ENCODE results near the gene TMSB10.
A peak's percentile ranks its signal among the peaks of the same experiment; 100 is the strongest.

Gene TMSB10

GRCh38 chr2:84904151-84904550 is 1.3 kb upstream of the TMSB10 start:
- peaks cover 2% of the 10 kb centered on the region for H3K9me3 ChIP-seq (ENCODE audit: insufficient read depth, low read depth, low read length)
- no peak overlapping the region for H4K8ac ChIP-seq (ENCODE audit: low read depth, low read length)
- H3K79me2 ChIP-seq (ENCODE audit: control insufficient read depth, insufficient read depth, low read length, poor library complexity) = peaks cover 17% of the 10 kb centered on the region
- DNase-seq = peak in 1 of 2 donors; percentile 35
- no peak overlapping the region for H4K91ac ChIP-seq (ENCODE audit: low read depth, low read length)
- peaks cover 0 to 4% of the 10 kb centered on the region in 2 experiments for H3K4me1 ChIP-seq (ENCODE audit: control insufficient read depth in 1 of 2, insufficient read depth in 2 of 2, low read length in 2 of 2)
- H3K23ac ChIP-seq (ENCODE audit: low read length) = no peak overlapping the region
- H3K36me3 ChIP-seq (ENCODE audit: control insufficient read depth in 1 of 2, insufficient read depth in 2 of 2, low read length in 2 of 2) = peaks cover 7 to 8% of the 10 kb centered on the region in 2 experiments
- no peak overlapping the region for H3K4me2 ChIP-seq (ENCODE audit: low read length)
- H3K4ac ChIP-seq (ENCODE audit: low read depth, low read length) = no peak overlapping the region
- no peak overlapping the region for H3K9ac ChIP-seq (ENCODE audit: low read length)
- no peaks in the 10 kb centered on the region for H3K27me3 ChIP-seq (ENCODE audit: insufficient read depth, low read length)
- no peak overlapping the region for H2AFZ ChIP-seq (ENCODE audit: insufficient read depth, low read length, poor library complexity)
- no peak overlapping the region for H2BK5ac ChIP-seq (ENCODE audit: low read depth, low read length, poor library complexity)
- no peak overlapping the region for H3K18ac ChIP-seq (ENCODE audit: low read length)
- peaks cover 23% of the 10 kb centered on the region for H3K79me1 ChIP-seq (ENCODE audit: low read length)
- no peak overlapping the region for H3K4me3 ChIP-seq (ENCODE audit: low read depth, low read length)
- WGBS (ENCODE audit: extremely low coverage, insufficient coverage, insufficient read length) = no CpG with 5 or more reads among the region's 9 CpGs
- H2BK12ac ChIP-seq (ENCODE audit: low read length) = no peak overlapping the region
- H4K12ac ChIP-seq (ENCODE audit: low read depth, low read length) = no peak overlapping the region
- H3K14ac ChIP-seq (ENCODE audit: low read length) = no peak overlapping the region
- no peak overlapping the region for H3K27ac ChIP-seq (ENCODE audit: low read depth, low read length)
- no peak overlapping the region for H2BK120ac ChIP-seq (ENCODE audit: insufficient read depth, low read length, poor library complexity)
- peak overlapping the region; percentile 72 for H2AK5ac ChIP-seq (ENCODE audit: low read length)

- Histone ChIP-seq H3K9me3 (ENCODE audit: insufficient read depth, low read depth, low read length) (peaks cover 8% of the 10 kb centered on the region), H2BK5ac (ENCODE audit: low read depth, low read length, poor library complexity) (peak overlapping the region; percentile 83), H3K79me1 (ENCODE audit: low read length) (peaks cover 23% of the 10 kb centered on the region)
Measured at GRCh38 chr2:84904717-84905174, 710 bp upstream of the TMSB10 start.

GRCh38 chr2:84906108-84906899 is 848 bp downstream of the TMSB10 start:
- Histone ChIP-seq H2BK5ac (ENCODE audit: low read depth, low read length, poor library complexity) (peak overlapping the region; percentile 98), H3K27ac (ENCODE audit: low read depth, low read length) (peak overlapping the region; percentile 83), H3K4me1 (ENCODE audit: control insufficient read depth in 1 of 2, insufficient read depth in 2 of 2, low read length in 2 of 2) (peaks cover 0 to 4% of the 10 kb centered on the region in 2 experiments), H3K18ac (ENCODE audit: low read length) (peak overlapping the region; percentile 100), H3K23ac (ENCODE audit: low read length) (no peak overlapping the region), H3K79me1 (ENCODE audit: low read length) (peaks cover 23% of the 10 kb centered on the region), H3K9me3 (ENCODE audit: insufficient read depth, low read depth, low read length) (peaks cover 10% of the 10 kb centered on the region), H3K36me3 (ENCODE audit: control insufficient read depth in 1 of 2, insufficient read depth in 2 of 2, low read length in 2 of 2) (peaks cover 8 to 13% of the 10 kb centered on the region in 2 experiments), H3K4me3 (ENCODE audit: low read depth, low read length) (peak overlapping the region; percentile 94), H4K12ac (ENCODE audit: low read depth, low read length) (peak overlapping the region; percentile 97), H2AK5ac (ENCODE audit: low read length) (peak overlapping the region; percentile 100), H3K14ac (ENCODE audit: low read length) (peak overlapping the region; percentile 100), H3K4ac (ENCODE audit: low read depth, low read length) (peak overlapping the region; percentile 100), H2BK120ac (ENCODE audit: insufficient read depth, low read length, poor library complexity) (peak overlapping the region; percentile 97), H3K9ac (ENCODE audit: low read length) (peak overlapping the region; percentile 95), H3K4me2 (ENCODE audit: low read length) (peak overlapping the region; percentile 88), H4K8ac (ENCODE audit: low read depth, low read length) (peak overlapping the region; percentile 98), H2BK12ac (ENCODE audit: low read length) (no peak overlapping the region), H2AFZ (ENCODE audit: insufficient read depth, low read length, poor library complexity) (peak overlapping the region; percentile 90), H3K79me2 (ENCODE audit: control insufficient read depth, insufficient read depth, low read length, poor library complexity) (peaks cover 17% of the 10 kb centered on the region), H4K91ac (ENCODE audit: low read depth, low read length) (peak overlapping the region; percentile 99), H3K27me3 (ENCODE audit: insufficient read depth, low read length) (no peaks in the 10 kb centered on the region)
- no peak for DNase-seq
- no CpG with 5 or more reads among the region's 38 CpGs for WGBS (ENCODE audit: extremely low coverage, insufficient coverage, insufficient read length)

More at GRCh38 chr2:84904717-84905174, 710 bp upstream of the TMSB10 start:
- peak; percentile 84 to 87 for DNase-seq
- Histone ChIP-seq H2BK12ac (ENCODE audit: low read length) (no peak overlapping the region), H3K18ac (ENCODE audit: low read length) (peak overlapping the region; percentile 36), H3K27me3 (ENCODE audit: insufficient read depth, low read length) (no peaks in the 10 kb centered on the region), H4K12ac (ENCODE audit: low read depth, low read length) (peak overlapping the region; percentile 78), H3K79me2 (ENCODE audit: control insufficient read depth, insufficient read depth, low read length, poor library complexity) (peaks cover 17% of the 10 kb centered on the region), H3K9ac (ENCODE audit: low read length) (peak overlapping the region; percentile 80), H3K36me3 (ENCODE audit: control insufficient read depth in 1 of 2, insufficient read depth in 2 of 2, low read length in 2 of 2) (peaks cover 8 to 13% of the 10 kb centered on the region in 2 experiments), H4K8ac (ENCODE audit: low read depth, low read length) (peak overlapping the region; percentile 94), H3K23ac (ENCODE audit: low read length) (no peak overlapping the region), H3K4ac (ENCODE audit: low read depth, low read length) (peak overlapping the region; percentile 60), H3K4me2 (ENCODE audit: low read length) (peak overlapping the region; percentile 98), H4K91ac (ENCODE audit: low read depth, low read length) (peak overlapping the region; percentile 73), H3K4me1 (ENCODE audit: control insufficient read depth in 1 of 2, insufficient read depth in 2 of 2, low read length in 2 of 2) (peaks cover 0 to 4% of the 10 kb centered on the region in 2 experiments), H2AK5ac (ENCODE audit: low read length) (peak overlapping the region; percentile 14), H3K4me3 (ENCODE audit: low read depth, low read length) (peak overlapping the region; percentile 87), H2AFZ (ENCODE audit: insufficient read depth, low read length, poor library complexity) (peak overlapping the region; percentile 68), H3K27ac (ENCODE audit: low read depth, low read length) (peak overlapping the region; percentile 45), H2BK120ac (ENCODE audit: insufficient read depth, low read length, poor library complexity) (peak overlapping the region; percentile 79), H3K14ac (ENCODE audit: low read length) (peak overlapping the region; percentile 91)
- no CpG with 5 or more reads among the region's 21 CpGs for WGBS (ENCODE audit: extremely low coverage, insufficient coverage, insufficient read length)

- H2BK120ac ChIP-seq (ENCODE audit: insufficient read depth, low read length, poor library complexity) = peak overlapping the region; percentile 37
- H2BK5ac ChIP-seq (ENCODE audit: low read depth, low read length, poor library complexity) = peak overlapping the region; percentile 98
- H3K27ac ChIP-seq (ENCODE audit: low read depth, low read length) = peak overlapping the region; percentile 83
- peak overlapping the region; percentile 97 for H3K14ac ChIP-seq (ENCODE audit: low read length)
- H3K4me3 ChIP-seq (ENCODE audit: low read depth, low read length) = peak overlapping the region; percentile 94
- no peak overlapping the region for H2AFZ ChIP-seq (ENCODE audit: insufficient read depth, low read length, poor library complexity)
- H4K91ac ChIP-seq (ENCODE audit: low read depth, low read length) = peak overlapping the region; percentile 99
- peak; percentile 82 to 88 for DNase-seq
- peak overlapping the region; percentile 100 for H3K4ac ChIP-seq (ENCODE audit: low read depth, low read length)
- H3K9me3 ChIP-seq (ENCODE audit: insufficient read depth, low read depth, low read length) = peaks cover 10% of the 10 kb centered on the region
- peak overlapping the region; percentile 88 for H3K4me2 ChIP-seq (ENCODE audit: low read length)
- H3K23ac ChIP-seq (ENCODE audit: low read length) = no peak overlapping the region
- no peak overlapping the region for H2AK5ac ChIP-seq (ENCODE audit: low read length)
- peaks cover 0 to 4% of the 10 kb centered on the region in 2 experiments for H3K4me1 ChIP-seq (ENCODE audit: control insufficient read depth in 1 of 2, insufficient read depth in 2 of 2, low read length in 2 of 2)
- H4K12ac ChIP-seq (ENCODE audit: low read depth, low read length) = no peak overlapping the region
- peak overlapping the region; percentile 98 for H4K8ac ChIP-seq (ENCODE audit: low read depth, low read length)
- H3K18ac ChIP-seq (ENCODE audit: low read length) = peak overlapping the region; percentile 75
- H3K36me3 ChIP-seq (ENCODE audit: control insufficient read depth in 1 of 2, insufficient read depth in 2 of 2, low read length in 2 of 2) = peaks cover 8 to 13% of the 10 kb centered on the region in 2 experiments
- H3K27me3 ChIP-seq (ENCODE audit: insufficient read depth, low read length) = no peaks in the 10 kb centered on the region
- H3K79me1 ChIP-seq (ENCODE audit: low read length) = peaks cover 23% of the 10 kb centered on the region
- H3K79me2 ChIP-seq (ENCODE audit: control insufficient read depth, insufficient read depth, low read length, poor library complexity) = peaks cover 17% of the 10 kb centered on the region
- peak overlapping the region; percentile 95 for H3K9ac ChIP-seq (ENCODE audit: low read length)
- no peak overlapping the region for H2BK12ac ChIP-seq (ENCODE audit: low read length)
- WGBS (ENCODE audit: extremely low coverage, insufficient coverage, insufficient read length) = no CpG with 5 or more reads among the region's 15 CpGs
Measured at GRCh38 chr2:84906900-84907714, 1.7 kb downstream of the TMSB10 start.
